HCT116 (cell line): ENCODE data around the gene CALN1.

Experiments used
- EGR1 ChIP-seq: IDR thresholded peaks from 2 replicates; pipeline ENCODE4 v1.6.1; 2012; ENCODE audit warnings: low read depth
- ELF1 ChIP-seq: IDR thresholded peaks from 2 replicates; pipeline ENCODE4 v1.6.1; 2012; ENCODE audit warnings: low read depth, borderline replicate concordance
- POLR2A ChIP-seq: IDR thresholded peaks from 2 replicates; pipeline ENCODE4 v1.7.0; 2011; ENCODE audit warnings: borderline replicate concordance; ENCODE audit not compliant: insufficient read depth, insufficient read length; ENCODE audit errors: extremely low read depth
- POLR2AphosphoS5 ChIP-seq: IDR thresholded peaks from 2 replicates; pipeline ENCODE4 v1.6.1; 2011; ENCODE audit warnings: mild to moderate bottlenecking, low read depth, low read length, moderate library complexity
- REST ChIP-seq: IDR thresholded peaks from 2 replicates; pipeline ENCODE4 v1.6.1; 2012; ENCODE audit warnings: low read depth
- YY1 ChIP-seq: IDR thresholded peaks from 2 replicates; pipeline ENCODE4 v1.6.1; 2011; ENCODE audit warnings: low read length, low read depth, moderate library complexity, mild to moderate bottlenecking; ENCODE audit not compliant: insufficient replicate concordance; ENCODE audit errors: extremely low read depth
- ZBTB33 ChIP-seq: IDR thresholded peaks from 2 replicates; pipeline ENCODE4 v1.6.1; 2011; ENCODE audit warnings: mild to moderate bottlenecking, low read length, moderate library complexity; ENCODE audit not compliant: insufficient replicate concordance; ENCODE audit errors: extremely low read depth
- ZFX ChIP-seq: fragments of 450-650 bp; IDR thresholded peaks from 2 replicates; pipeline ENCODE4 v1.6.1; 2017
- ZNF274 ChIP-seq: fragments of 200-500 bp; sonication (Bioruptor generic); IDR thresholded peaks from 2 replicates; pipeline ENCODE4 v1.6.1; 2014; ENCODE audit warnings: mild to moderate bottlenecking, low read depth, low read length, inconsistent platforms
- TF ChIP-seq, protein P1 (sequence below), 3 experiments: fragments of 200-600 bp in 1 of 3; sonication (generic) in 1 of 3; IDR thresholded peaks in 2 of 3; conservative IDR thresholded peaks in 1 of 3; 2 replicates each; pipeline ENCODE4 v1.5.1; 2012 to 2017; ENCODE audit warnings: low read depth in 2 of 3, low read length in 2 of 3, antibody characterized with exemption in 1 of 3, borderline replicate concordance in 1 of 3, control low read depth in 1 of 3, mild to moderate bottlenecking in 1 of 3, mixed read lengths in 1 of 3, mixed run types in 1 of 3, moderate library complexity in 1 of 3; ENCODE audit not compliant: insufficient read depth in 1 of 3

GRCh38 chr7:72032934-72033333 is 379.2 kb downstream of the CALN1 start:
- TF ChIP-seq ZNF274 = no peak
- TF ChIP-seq ELF1 = no peak
- no peak for TF ChIP-seq EGR1
- no peak for TF ChIP-seq ZBTB33
- TF ChIP-seq, protein P1, sequence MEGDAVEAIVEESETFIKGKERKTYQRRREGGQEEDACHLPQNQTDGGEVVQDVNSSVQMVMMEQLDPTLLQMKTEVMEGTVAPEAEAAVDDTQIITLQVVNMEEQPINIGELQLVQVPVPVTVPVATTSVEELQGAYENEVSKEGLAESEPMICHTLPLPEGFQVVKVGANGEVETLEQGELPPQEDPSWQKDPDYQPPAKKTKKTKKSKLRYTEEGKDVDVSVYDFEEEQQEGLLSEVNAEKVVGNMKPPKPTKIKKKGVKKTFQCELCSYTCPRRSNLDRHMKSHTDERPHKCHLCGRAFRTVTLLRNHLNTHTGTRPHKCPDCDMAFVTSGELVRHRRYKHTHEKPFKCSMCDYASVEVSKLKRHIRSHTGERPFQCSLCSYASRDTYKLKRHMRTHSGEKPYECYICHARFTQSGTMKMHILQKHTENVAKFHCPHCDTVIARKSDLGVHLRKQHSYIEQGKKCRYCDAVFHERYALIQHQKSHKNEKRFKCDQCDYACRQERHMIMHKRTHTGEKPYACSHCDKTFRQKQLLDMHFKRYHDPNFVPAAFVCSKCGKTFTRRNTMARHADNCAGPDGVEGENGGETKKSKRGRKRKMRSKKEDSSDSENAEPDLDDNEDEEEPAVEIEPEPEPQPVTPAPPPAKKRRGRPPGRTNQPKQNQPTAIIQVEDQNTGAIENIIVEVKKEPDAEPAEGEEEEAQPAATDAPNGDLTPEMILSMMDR (IDR thresholded peaks at IDR 0.05 in 2 of 3, conservative IDR thresholded peaks at IDR 0.05 in 1 of 3; ENCODE audit: borderline replicate concordance in 1 of 3, insufficient read depth in 1 of 3, low read depth in 2 of 3, low read length in 2 of 3) = no peak
- TF ChIP-seq ZFX = no peak
- no peak for TF ChIP-seq REST
- no peak for TF ChIP-seq POLR2A
- TF ChIP-seq POLR2AphosphoS5 = no peak
- no peak for TF ChIP-seq YY1
